NCI-H1092 treated with DMSO at 0.1 percent for 48 hours (cell line): ENCODE measurements around the gene SCGN.

Experiments used
- DNase-seq: peaks from one replicate; lab custom pipeline; 2025; lab: John Stamatoyannopoulos, UW

Gene SCGN

GRCh38 chr6:25640446-25640845 is 11.6 kb upstream of the SCGN start:
- no peak for DNase-seq

- no peak for DNase-seq
Observed at GRCh38 chr6:25640891-25641290, 11.1 kb upstream of the SCGN start.

- DNase-seq, result no peak
Observed at GRCh38 chr6:25641377-25641776, 10.6 kb upstream of the SCGN start.

GRCh38 chr6:25641940-25642666 is 9.9 kb upstream of the SCGN start:
- DNase-seq, result no peak

GRCh38 chr6:25642667-25643328 is 9.2 kb upstream of the SCGN start:
- DNase-seq, result no peak

GRCh38 chr6:25645916-25646315 is 6.1 kb upstream of the SCGN start:
- no peak for DNase-seq

GRCh38 chr6:25649611-25650010 is 2.4 kb upstream of the SCGN start:
- no peak for DNase-seq

- no peak for DNase-seq
Observed at GRCh38 chr6:25655723-25656122, 3.7 kb downstream of the SCGN start.

GRCh38 chr6:25659633-25660368 is 7.8 kb downstream of the SCGN start:
- peak; percentile 86 for DNase-seq

GRCh38 chr6:25660512-25660911 is 8.5 kb downstream of the SCGN start:
- DNase-seq, result no peak

- DNase-seq, result no peak
Observed at GRCh38 chr6:25661129-25661779, 9.2 kb downstream of the SCGN start.

GRCh38 chr6:25665455-25665854 is 13.4 kb downstream of the SCGN start:
- no peak for DNase-seq

GRCh38 chr6:25669413-25669812 is 17.4 kb downstream of the SCGN start:
- peak; percentile 6 for DNase-seq

- DNase-seq, result peak; percentile 46
Observed at GRCh38 chr6:25670208-25670607, 18.2 kb downstream of the SCGN start.

- DNase-seq, result no peak
Observed at GRCh38 chr6:25670793-25671513, 18.9 kb downstream of the SCGN start.

GRCh38 chr6:25671652-25672051 is 19.6 kb downstream of the SCGN start:
- no peak for DNase-seq

- no peak for DNase-seq
Observed at GRCh38 chr6:25675167-25675566, 23.2 kb downstream of the SCGN start.

GRCh38 chr6:25676775-25677174 is 24.8 kb downstream of the SCGN start:
- no peak for DNase-seq

GRCh38 chr6:25681848-25682247 is 29.8 kb downstream of the SCGN start:
- no peak for DNase-seq

- no peak for DNase-seq
Observed at GRCh38 chr6:25682324-25682723, 30.3 kb downstream of the SCGN start.

GRCh38 chr6:25684565-25684964 is 32.5 kb downstream of the SCGN start:
- DNase-seq, result no peak

GRCh38 chr6:25685251-25685650 is 33.2 kb downstream of the SCGN start:
- no peak for DNase-seq
